HEK293 (cell line): ENCODE measurements around the gene NRP1.

Experiments used
- CTCF ChIA-PET: fragments of 350-600 bp; formaldehyde crosslinking; extraction: SDS; loops from one replicate; lab custom pipeline; 2021; ENCODE audit warnings: antibody characterized with exemption; lab: Yijun Ruan, JAX
- POLR2A ChIA-PET: fragments of 300-600 bp; formaldehyde crosslinking; extraction: SDS; loops from one replicate; lab custom pipeline; 2020; ENCODE audit warnings: antibody characterized with exemption, inconsistent platforms; lab: Yijun Ruan, JAX
- H3K27ac ChIP-seq: fragments of 200-500 bp; sonication (Bioruptor generic); 2 replicates; pipeline ENCODE4 v1.5.1; 2014; ENCODE audit warnings: low read depth, low read length, control low read depth, inconsistent platforms; ENCODE audit errors: extremely low read depth
- H3K36me3 ChIP-seq, 2 experiments: fragments of 200-500 bp in 1 of 2; sonication (Bioruptor generic) in 1 of 2; 1 replicate in 1 of 2; 2 replicates in 1 of 2; pipeline ENCODE4 v1.5.1; 2014 to 2017; ENCODE audit warnings: inconsistent platforms in 2 of 2, low read length in 2 of 2; ENCODE audit not compliant: control insufficient read depth in 2 of 2, insufficient read depth in 1 of 2
- H3K4me1 ChIP-seq: fragments of 200-500 bp; sonication (Bioruptor generic); 2 replicates; pipeline ENCODE4 v1.5.1; 2014; ENCODE audit warnings: mild to moderate bottlenecking, low read length, inconsistent platforms; ENCODE audit not compliant: control insufficient read depth, insufficient read depth
- H3K4me3 ChIP-seq: 2 replicates; pipeline ENCODE4 v1.5.1; 2011; ENCODE audit warnings: low read depth, mild to moderate bottlenecking, control low read depth, low read length, moderate library complexity
- H3K9me3 ChIP-seq: fragments of 200-500 bp; sonication (Bioruptor generic); 2 replicates; pipeline ENCODE4 v1.5.1; 2014; ENCODE audit warnings: low read depth, low read length, inconsistent platforms; ENCODE audit not compliant: control insufficient read depth, insufficient read depth
- BCL11A ChIP-seq: fragments of 450-650 bp; formaldehyde crosslinking; IDR thresholded peaks from 2 replicates; pipeline ENCODE4 v1.5.1; 2016; ENCODE audit warnings: low read depth, missing biosample characterization, missing genetic modification characterization
- CTCF ChIP-seq: fragments of 450-650 bp; formaldehyde crosslinking; IDR thresholded peaks from 2 replicates; pipeline ENCODE4 v1.5.1; 2016; ENCODE audit warnings: missing biosample characterization, missing genetic modification characterization
- GLIS2 ChIP-seq: fragments of 450-650 bp; formaldehyde crosslinking; IDR thresholded peaks from 2 replicates; pipeline ENCODE4 v1.5.1; 2016; ENCODE audit warnings: missing biosample characterization, missing genetic modification characterization
- HIC1 ChIP-seq: fragments of 450-650 bp; formaldehyde crosslinking; IDR thresholded peaks from 2 replicates; pipeline ENCODE4 v1.5.1; 2016; ENCODE audit warnings: missing biosample characterization, missing genetic modification characterization
- KLF9 ChIP-seq: fragments of 450-650 bp; formaldehyde crosslinking; IDR thresholded peaks from 2 replicates; pipeline ENCODE4 v1.5.1; 2016; ENCODE audit warnings: missing biosample characterization, missing genetic modification characterization, low read depth
- PRDM6 ChIP-seq: fragments of 450-650 bp; formaldehyde crosslinking; IDR thresholded peaks from 2 replicates; pipeline ENCODE4 v1.5.1; 2017; ENCODE audit warnings: missing biosample characterization, missing genetic modification characterization
- REPIN1 ChIP-seq: fragments of 450-650 bp; formaldehyde crosslinking; IDR thresholded peaks from 2 replicates; pipeline ENCODE4 v1.5.1; 2017; ENCODE audit warnings: missing biosample characterization, missing genetic modification characterization, low read depth
- SCRT1 ChIP-seq: fragments of 450-650 bp; formaldehyde crosslinking; IDR thresholded peaks from 2 replicates; pipeline ENCODE4 v1.5.1; 2016; ENCODE audit warnings: missing biosample characterization, missing genetic modification characterization, borderline replicate concordance
- ZBTB10 ChIP-seq: fragments of 450-650 bp; formaldehyde crosslinking; IDR thresholded peaks from 2 replicates; pipeline ENCODE4 v1.5.1; 2016; ENCODE audit warnings: missing biosample characterization, missing genetic modification characterization
- ZBTB7A ChIP-seq: fragments of 450-650 bp; formaldehyde crosslinking; IDR thresholded peaks from 2 replicates; pipeline ENCODE4 v1.5.1; 2016; ENCODE audit warnings: low read depth, missing biosample characterization, missing genetic modification characterization
- ZFHX2 ChIP-seq: fragments of 450-650 bp; formaldehyde crosslinking; conservative IDR thresholded peaks from 2 replicates; pipeline ENCODE4 v1.5.1; 2016; ENCODE audit warnings: missing biosample characterization, missing genetic modification characterization
- ZNF112 ChIP-seq: fragments of 450-650 bp; formaldehyde crosslinking; IDR thresholded peaks from 2 replicates; pipeline ENCODE4 v1.5.0; 2017; ENCODE audit warnings: missing biosample characterization, missing genetic modification characterization
- ZNF138 ChIP-seq: fragments of 450-650 bp; formaldehyde crosslinking; IDR thresholded peaks from 2 replicates; pipeline ENCODE4 v1.5.1; 2016; ENCODE audit warnings: missing biosample characterization, missing genetic modification characterization, borderline replicate concordance
- ZNF155 ChIP-seq: fragments of 450-650 bp; formaldehyde crosslinking; IDR thresholded peaks from 2 replicates; pipeline ENCODE4 v1.5.1; 2016; ENCODE audit warnings: missing biosample characterization, missing genetic modification characterization
- ZNF184 ChIP-seq: fragments of 450-650 bp; IDR thresholded peaks from 2 replicates; pipeline ENCODE4 v1.5.1; 2018; ENCODE audit warnings: missing biosample characterization, mild to moderate bottlenecking, missing genetic modification characterization
- ZNF24 ChIP-seq: fragments of 450-650 bp; formaldehyde crosslinking; IDR thresholded peaks from 2 replicates; pipeline ENCODE4 v1.5.1; 2016; ENCODE audit warnings: missing biosample characterization, missing genetic modification characterization
- ZNF280D ChIP-seq: fragments of 450-650 bp; formaldehyde crosslinking; IDR thresholded peaks from 2 replicates; pipeline ENCODE4 v1.5.1; 2016; ENCODE audit warnings: missing biosample characterization, missing genetic modification characterization
- ZNF292 ChIP-seq: fragments of 450-650 bp; formaldehyde crosslinking; IDR thresholded peaks from 2 replicates; pipeline ENCODE4 v1.5.1; 2016; ENCODE audit warnings: low read depth, missing biosample characterization, missing genetic modification characterization, borderline replicate concordance
- ZNF302 ChIP-seq: fragments of 450-650 bp; formaldehyde crosslinking; IDR thresholded peaks from 2 replicates; pipeline ENCODE4 v1.5.1; 2016; ENCODE audit warnings: missing biosample characterization, missing genetic modification characterization, low read depth
- ZNF48 ChIP-seq: fragments of 450-650 bp; formaldehyde crosslinking; IDR thresholded peaks from 2 replicates; pipeline ENCODE4 v1.5.1; 2016; ENCODE audit warnings: missing biosample characterization, missing genetic modification characterization
- ZNF548 ChIP-seq: fragments of 450-650 bp; formaldehyde crosslinking; IDR thresholded peaks from 2 replicates; pipeline ENCODE4 v1.5.1; 2016; ENCODE audit warnings: missing biosample characterization, missing genetic modification characterization
- ZNF785 ChIP-seq: fragments of 450-650 bp; formaldehyde crosslinking; IDR thresholded peaks from 2 replicates; pipeline ENCODE4 v1.5.1; 2016; ENCODE audit warnings: missing biosample characterization, missing genetic modification characterization
- ZNF792 ChIP-seq: fragments of 450-650 bp; formaldehyde crosslinking; IDR thresholded peaks from 2 replicates; pipeline ENCODE4 v1.5.1; 2016; ENCODE audit warnings: missing biosample characterization, missing genetic modification characterization
- TF ChIP-seq, protein P1 (sequence below): fragments of 450-650 bp; formaldehyde crosslinking; IDR thresholded peaks from 2 replicates; pipeline ENCODE4 v1.5.1; 2017; ENCODE audit warnings: missing biosample characterization, missing genetic modification characterization

Gene NRP1

DNA sequence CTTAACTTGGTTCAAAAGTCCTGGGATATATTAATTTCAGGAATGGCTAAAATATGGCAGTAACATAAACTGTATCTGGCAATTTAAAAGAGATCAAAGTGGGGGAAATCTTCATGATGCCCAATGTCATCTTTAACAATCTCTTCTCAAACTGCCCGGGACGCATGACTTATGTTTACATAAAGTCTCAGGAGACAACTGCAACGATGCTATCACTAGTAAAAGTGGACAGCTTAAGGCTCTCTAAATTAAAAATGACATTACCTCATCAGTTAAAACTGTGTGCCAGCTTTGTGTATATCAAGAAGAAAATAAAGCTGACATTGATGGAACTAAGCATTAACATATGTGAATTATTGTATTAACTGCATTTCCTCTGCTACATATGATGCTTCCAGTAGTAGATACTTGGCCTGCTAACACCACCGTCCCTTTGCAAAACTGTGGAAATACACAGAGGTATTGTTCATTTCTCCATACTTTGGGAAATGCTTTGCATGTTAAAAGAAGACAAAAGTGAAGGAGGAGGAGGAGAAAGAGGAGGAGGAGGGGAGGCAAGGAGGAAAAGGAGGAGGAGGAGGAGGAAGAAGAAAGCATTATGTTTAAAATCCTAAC lies 62.4 kb downstream of the NRP1 start:
- H3K4me3 ChIP-seq, result no peak overlapping the region
- H3K27ac ChIP-seq, result peak overlapping the region; percentile 50; the same call in 1 of the 2 replicates
- peaks cover 14 to 22% of the 10 kb centered on the region in 2 experiments; a peak in 2 of 3 replicates for H3K36me3 ChIP-seq
- peaks cover 32% of the 10 kb centered on the region for H3K4me1 ChIP-seq
- H3K9me3 ChIP-seq, result no peaks in the 10 kb centered on the region
- CTCF ChIA-PET, result interaction anchor here (0.9 kb wide), 1 partner anchor 79 kb away, joined by 3 read pairs; no protein-coding TSS in a partner anchor
- POLR2A ChIA-PET, result no interaction called here
- no peak for TF ChIP-seq CTCF
- no peak for TF ChIP-seq KLF9 (tag by site-specific recombination)
- TF ChIP-seq, protein P1, sequence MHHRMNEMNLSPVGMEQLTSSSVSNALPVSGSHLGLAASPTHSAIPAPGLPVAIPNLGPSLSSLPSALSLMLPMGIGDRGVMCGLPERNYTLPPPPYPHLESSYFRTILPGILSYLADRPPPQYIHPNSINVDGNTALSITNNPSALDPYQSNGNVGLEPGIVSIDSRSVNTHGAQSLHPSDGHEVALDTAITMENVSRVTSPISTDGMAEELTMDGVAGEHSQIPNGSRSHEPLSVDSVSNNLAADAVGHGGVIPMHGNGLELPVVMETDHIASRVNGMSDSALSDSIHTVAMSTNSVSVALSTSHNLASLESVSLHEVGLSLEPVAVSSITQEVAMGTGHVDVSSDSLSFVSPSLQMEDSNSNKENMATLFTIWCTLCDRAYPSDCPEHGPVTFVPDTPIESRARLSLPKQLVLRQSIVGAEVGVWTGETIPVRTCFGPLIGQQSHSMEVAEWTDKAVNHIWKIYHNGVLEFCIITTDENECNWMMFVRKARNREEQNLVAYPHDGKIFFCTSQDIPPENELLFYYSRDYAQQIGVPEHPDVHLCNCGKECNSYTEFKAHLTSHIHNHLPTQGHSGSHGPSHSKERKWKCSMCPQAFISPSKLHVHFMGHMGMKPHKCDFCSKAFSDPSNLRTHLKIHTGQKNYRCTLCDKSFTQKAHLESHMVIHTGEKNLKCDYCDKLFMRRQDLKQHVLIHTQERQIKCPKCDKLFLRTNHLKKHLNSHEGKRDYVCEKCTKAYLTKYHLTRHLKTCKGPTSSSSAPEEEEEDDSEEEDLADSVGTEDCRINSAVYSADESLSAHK (tag by site-specific recombination), result peak; percentile 55; the same call in 1 of the 2 replicates
- TF ChIP-seq ZNF548 (tag by site-specific recombination), result no peak
- TF ChIP-seq REPIN1 (tag by site-specific recombination), result no peak
- TF ChIP-seq SCRT1 (tag by site-specific recombination), result no peak
- no peak for TF ChIP-seq ZNF112 (tag by site-specific recombination)
- no peak for TF ChIP-seq ZFHX2
- peak; percentile 69; the same call in 1 of the 2 replicates for TF ChIP-seq ZNF24 (tag by site-specific recombination)
- TF ChIP-seq ZNF155, result no peak
- no peak for TF ChIP-seq ZNF280D
- no peak for TF ChIP-seq ZNF785 (tag by site-specific recombination)
- no peak for TF ChIP-seq ZBTB10
- no peak for TF ChIP-seq ZNF792 (tag by site-specific recombination)
- peak; percentile 66; the same call in 1 of the 2 replicates for TF ChIP-seq BCL11A (tag by site-specific recombination)
- peak; percentile 89 for TF ChIP-seq PRDM6 (tag by site-specific recombination)
- TF ChIP-seq ZNF138 (tag by site-specific recombination), result no peak
- no peak for TF ChIP-seq ZBTB7A (tag by site-specific recombination)
- no peak for TF ChIP-seq GLIS2
- no peak for TF ChIP-seq ZNF292
- TF ChIP-seq ZNF184 (tag by site-specific recombination), result no peak
- no peak for TF ChIP-seq HIC1 (tag by site-specific recombination)
- no peak for TF ChIP-seq ZNF302 (tag by site-specific recombination)
- TF ChIP-seq ZNF48 (tag by site-specific recombination), result no peak
